ENCODE measurements around the gene NCLN. TPM values are rescaled to one million over a fixed set of nuclear protein-coding genes. Genes with fewer than 3 reads are reported as not detected.

Gene NCLN
- total RNA-seq, 4 donors from 2014 or later = 27.1 to 83.4 (median 38.2) TPM

GRCh38 chr19:3251229-3251628 lies 65.5 kb downstream of the NCLN start:
- peaks cover 0 to 19% (median 2%) of the 10 kb centered on the region in 4 donors for H3K9me3 ChIP-seq
- H3K27ac ChIP-seq = no peak overlapping the region
- no peak overlapping the region for H3K4me3 ChIP-seq
- DNase-seq (ENCODE audit: low spot score in 2 of 2) = no peak
- no peak for TF ChIP-seq POLR2A (IDR thresholded peaks at IDR 0.05)
- no peak for TF ChIP-seq EP300 (IDR thresholded peaks at IDR 0.05)
- TF ChIP-seq, protein P1, sequence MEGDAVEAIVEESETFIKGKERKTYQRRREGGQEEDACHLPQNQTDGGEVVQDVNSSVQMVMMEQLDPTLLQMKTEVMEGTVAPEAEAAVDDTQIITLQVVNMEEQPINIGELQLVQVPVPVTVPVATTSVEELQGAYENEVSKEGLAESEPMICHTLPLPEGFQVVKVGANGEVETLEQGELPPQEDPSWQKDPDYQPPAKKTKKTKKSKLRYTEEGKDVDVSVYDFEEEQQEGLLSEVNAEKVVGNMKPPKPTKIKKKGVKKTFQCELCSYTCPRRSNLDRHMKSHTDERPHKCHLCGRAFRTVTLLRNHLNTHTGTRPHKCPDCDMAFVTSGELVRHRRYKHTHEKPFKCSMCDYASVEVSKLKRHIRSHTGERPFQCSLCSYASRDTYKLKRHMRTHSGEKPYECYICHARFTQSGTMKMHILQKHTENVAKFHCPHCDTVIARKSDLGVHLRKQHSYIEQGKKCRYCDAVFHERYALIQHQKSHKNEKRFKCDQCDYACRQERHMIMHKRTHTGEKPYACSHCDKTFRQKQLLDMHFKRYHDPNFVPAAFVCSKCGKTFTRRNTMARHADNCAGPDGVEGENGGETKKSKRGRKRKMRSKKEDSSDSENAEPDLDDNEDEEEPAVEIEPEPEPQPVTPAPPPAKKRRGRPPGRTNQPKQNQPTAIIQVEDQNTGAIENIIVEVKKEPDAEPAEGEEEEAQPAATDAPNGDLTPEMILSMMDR (IDR thresholded peaks at IDR 0.05) = no peak
- peaks cover 0 to 20% of the 10 kb centered on the region in 2 donors for H3K27me3 ChIP-seq
- H3K4me1 ChIP-seq = no peaks in the 10 kb centered on the region
- 71 to 82% methylated on average over 8 of the region's 8 CpGs for WGBS, 2 donors
- no peaks in the 10 kb centered on the region for H3K36me3 ChIP-seq

GRCh38 chr19:3252650-3253049 lies 66.9 kb downstream of the NCLN start:
- TF ChIP-seq, protein P1 (IDR thresholded peaks at IDR 0.05) = no peak
- TF ChIP-seq POLR2A (IDR thresholded peaks at IDR 0.05) (no peak), EP300 (IDR thresholded peaks at IDR 0.05) (no peak)
- 80 to 81% methylated on average over 2 of the region's 2 CpGs for WGBS, 2 donors
- H3K9me3 ChIP-seq = peaks cover 0 to 19% (median 2%) of the 10 kb centered on the region in 4 donors
- no peaks in the 10 kb centered on the region for H3K4me1 ChIP-seq
- H3K36me3 ChIP-seq = no peaks in the 10 kb centered on the region
- peaks cover 0 to 15% of the 10 kb centered on the region in 2 donors for H3K27me3 ChIP-seq
- DNase-seq (ENCODE audit: low spot score in 2 of 2) = no peak
- H3K4me3 ChIP-seq = no peak overlapping the region
- no peak overlapping the region for H3K27ac ChIP-seq

DNA sequence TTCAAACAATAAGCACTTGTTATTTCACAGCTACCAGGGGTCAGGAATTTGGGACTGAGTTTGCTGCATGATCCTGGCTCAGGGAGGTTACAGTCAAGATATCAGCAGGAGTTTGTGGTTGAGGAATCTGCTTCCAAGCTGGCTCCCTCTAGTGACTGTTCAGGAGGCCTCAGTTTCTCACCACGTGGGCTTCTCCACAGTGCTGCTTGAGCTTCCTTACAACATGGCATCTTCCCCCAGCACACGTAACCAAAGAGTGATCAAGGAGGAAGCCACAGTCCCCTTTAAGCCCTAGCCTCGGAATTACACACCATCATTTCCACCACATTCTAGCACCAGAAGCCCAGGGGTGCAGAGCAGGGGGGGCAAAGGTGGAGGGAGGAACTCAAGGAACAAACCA lies 67.5 kb downstream of the NCLN start:
- H3K27me3 ChIP-seq = peaks cover 0 to 15% of the 10 kb centered on the region in 2 donors
- H3K36me3 ChIP-seq = no peaks in the 10 kb centered on the region
- TF ChIP-seq EP300 (IDR thresholded peaks at IDR 0.05) (no peak), POLR2A (IDR thresholded peaks at IDR 0.05) (no peak)
- TF ChIP-seq, protein P1 (IDR thresholded peaks at IDR 0.05) = no peak
- H3K9me3 ChIP-seq = peaks cover 0 to 19% (median 2%) of the 10 kb centered on the region in 4 donors
- no peak for DNase-seq (ENCODE audit: low spot score in 2 of 2)
- no peak overlapping the region for H3K27ac ChIP-seq
- no peaks in the 10 kb centered on the region for H3K4me1 ChIP-seq
- WGBS, 2 donors = 53 to 57% methylated on average over 3 of the region's 3 CpGs
- H3K4me3 ChIP-seq = no peak overlapping the region

DNA sequence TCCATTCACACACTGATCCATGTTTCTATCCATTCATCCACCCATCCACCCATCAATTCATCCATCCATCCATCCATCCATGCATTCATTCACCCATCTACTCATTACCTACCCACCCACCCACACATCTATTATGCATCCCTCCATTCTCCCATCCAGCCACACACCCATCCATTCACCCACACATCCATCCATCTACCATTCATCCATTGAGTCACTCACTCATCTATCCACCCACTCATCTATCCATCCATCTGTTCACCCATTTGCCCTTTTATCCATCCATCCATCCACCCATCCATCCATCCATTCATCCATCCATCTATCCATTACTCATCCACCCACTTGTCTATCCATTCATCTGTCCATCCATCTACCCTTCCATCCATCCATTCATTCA lies 68.8 kb downstream of the NCLN start:
- no peak for TF ChIP-seq POLR2A (IDR thresholded peaks at IDR 0.05)
- no peak for TF ChIP-seq EP300 (IDR thresholded peaks at IDR 0.05)
- Histone ChIP-seq H3K27me3 (peaks cover 0 to 17% of the 10 kb centered on the region in 2 donors), H3K4me3 (no peak overlapping the region), H3K4me1 (no peaks in the 10 kb centered on the region), H3K27ac (no peak overlapping the region), H3K9me3 (peaks cover 0 to 19% (median 2%) of the 10 kb centered on the region in 4 donors), H3K36me3 (no peaks in the 10 kb centered on the region)
- DNase-seq (ENCODE audit: low spot score in 2 of 2) = no peak

- DNase-seq (ENCODE audit: low spot score in 2 of 2) = no peak
- no peak overlapping the region for H3K27ac ChIP-seq
- peaks cover 0 to 6% of the 10 kb centered on the region in 2 donors for H3K27me3 ChIP-seq
- WGBS, 2 donors = 88% methylated on average over 8 of the region's 8 CpGs
- TF ChIP-seq, protein P1 (IDR thresholded peaks at IDR 0.05) = no peak
- TF ChIP-seq POLR2A (IDR thresholded peaks at IDR 0.05) = no peak
- no peak for TF ChIP-seq EP300 (IDR thresholded peaks at IDR 0.05)
- H3K4me1 ChIP-seq = no peaks in the 10 kb centered on the region
- H3K9me3 ChIP-seq = peaks cover 0 to 19% (median 2%) of the 10 kb centered on the region in 4 donors
- no peaks in the 10 kb centered on the region for H3K36me3 ChIP-seq
- no peak overlapping the region for H3K4me3 ChIP-seq
Observed at GRCh38 chr19:3257071-3257470, 71.3 kb downstream of the NCLN start.

Other genes starting within 250 kb of the NCLN start
- 1 to 10 TPM; 2.2 to 4.5 (median 3.3) TPM for gene ZNF77, start 241.0 kb upstream of the NCLN start, total RNA-seq
- 10 to 100 TPM in 1 of 4 donors, 1 to 10 TPM in 1, under 1 TPM in 2; 0.44 to 13.5 (median 2.7) TPM for gene TLE6, start 208.4 kb upstream of the NCLN start, total RNA-seq
- gene TLE2, start 156.7 kb upstream of the NCLN start, total RNA-seq = 100 to 1,000 TPM in 3 of 4 donors, 10 to 100 TPM in 1; 87.5 to 184 (median 122) TPM
- gene TLE5, start 123.4 kb upstream of the NCLN start, total RNA-seq = 1,000 to 10,000 TPM in 1 of 4 donors, 100 to 1,000 TPM in 3; 449 to 1,111 (median 479) TPM
- 100 to 1,000 TPM in 3 of 4 donors, 10 to 100 TPM in 1; 65.1 to 114 (median 107) TPM for gene GNA11, start 91.6 kb upstream of the NCLN start, total RNA-seq
- gene GNA15, start 49.9 kb upstream of the NCLN start, total RNA-seq = 10 to 100 TPM in 2 of 4 donors, 1 to 10 TPM in 2; 3.8 to 22.5 (median 7.8) TPM
- 1 to 10 TPM in 3 of 4 donors, under 1 TPM in 1; 0.66 to 4.7 (median 2.4) TPM for gene S1PR4, start 7.2 kb upstream of the NCLN start, total RNA-seq
- gene CELF5, start 38.7 kb downstream of the NCLN start, total RNA-seq = not detected
- gene NFIC, start 180.7 kb downstream of the NCLN start, total RNA-seq = 100 to 1,000 TPM; 138 to 200 (median 160) TPM